Endothelial cell of umbilical vein (primary cell): ENCODE results near the gene TYR. TPM values are rescaled to one million over a fixed set of nuclear protein-coding genes. Genes with fewer than 3 reads are reported as not detected.
"Not testable (repeated sequence)": the region's sequence is repeated elsewhere in the genome, so short reads cannot be mapped to it uniquely, and the experiment has no call there.

Source experiments
- BruUV-seq: library from RNA; stranded (reverse); fragments of 400-500 nt; replicated peaks from 2 replicates; lab custom pipeline; 2021; lab: Mats Ljungman, UMichigan
- CTCF ChIA-PET: fragments of 300-600, 350-600 bp; sonication (Branson Sonifier 250); formaldehyde crosslinking; loops from one replicate; lab custom pipeline; 2021; ENCODE audit warnings: antibody characterized with exemption, inconsistent platforms; lab: Charles Lee
- POLR2A ChIA-PET: fragments of 300-600, 350-600 bp; sonication (Branson Sonifier 250); formaldehyde crosslinking; loops from one replicate; lab custom pipeline; 2021; ENCODE audit warnings: antibody characterized with exemption, inconsistent platforms; lab: Charles Lee
- DNase-seq: peaks from one replicate; pipeline ENCODE4 v3.0.0-alpha.2; 2011; ENCODE audit warnings: low read depth, low spot score
- FAIRE-seq: peaks from 2 replicates; lab custom pipeline; 2011; peaks lifted over from hg19 to GRCh38; lab: Jason Lieb, UNC
- H2AFZ ChIP-seq: 2 replicates; pipeline ENCODE4 v1.6.0; 2012; ENCODE audit warnings: low read depth, low read length, control low read depth, inconsistent platforms
- H3K27ac ChIP-seq: 2 replicates; pipeline ENCODE4 v1.5.1; 2011; ENCODE audit warnings: low read depth, mild to moderate bottlenecking, control low read depth, low read length, moderate library complexity; ENCODE audit not compliant: insufficient read depth
- H3K27me3 ChIP-seq, 2 experiments: 2 replicates each; pipeline versions ENCODE4 v1.6.0 to v1.6.1; 2011; ENCODE audit warnings: low read length in 2 of 2, mixed read lengths in 1 of 2; ENCODE audit not compliant: control insufficient read depth in 2 of 2, insufficient read depth in 2 of 2
- H3K36me3 ChIP-seq, 2 experiments: 2 replicates in 1 of 2; 3 replicates in 1 of 2; pipeline ENCODE4 v1.5.1; 2011; ENCODE audit warnings: low read length in 2 of 2, mild to moderate bottlenecking in 1 of 2, moderate library complexity in 1 of 2; ENCODE audit not compliant: control insufficient read depth in 2 of 2, insufficient read depth in 2 of 2; ENCODE audit errors: extremely low read depth in 1 of 2
- H3K4me1 ChIP-seq: 3 replicates; pipeline ENCODE4 v1.5.1; 2011; ENCODE audit warnings: mild to moderate bottlenecking, low read length; ENCODE audit not compliant: control insufficient read depth, insufficient read depth; ENCODE audit errors: extremely low read depth
- H3K4me2 ChIP-seq: 2 replicates; pipeline ENCODE4 v1.6.1; 2011; ENCODE audit warnings: low read length, control low read depth, mixed read lengths; ENCODE audit not compliant: insufficient read depth
- H3K4me3 ChIP-seq, 3 experiments: fragments of 200-600 bp in 1 of 3; sonication (generic), shearing (Covaris generic) in 1 of 3; replicated peaks in 1 of 3; 2 replicates each; pipeline ENCODE4 v1.5.1; 2011 to 2016; ENCODE audit warnings: control low read depth in 3 of 3, low read length in 3 of 3, mild to moderate bottlenecking in 2 of 3, inconsistent platforms in 1 of 3, low read depth in 1 of 3, moderate library complexity in 1 of 3; ENCODE audit not compliant: insufficient read depth in 1 of 3
- H3K79me2 ChIP-seq: 2 replicates; pipeline ENCODE4 v1.6.0; 2012; ENCODE audit warnings: low read length, inconsistent platforms; ENCODE audit not compliant: control insufficient read depth, insufficient read depth
- H3K9ac ChIP-seq: replicated peaks from 2 replicates; pipeline ENCODE3; 2011; ENCODE audit warnings: low read length, control low read depth; ENCODE audit not compliant: insufficient read depth; ENCODE audit errors: extremely low read depth
- H3K9me1 ChIP-seq: replicated peaks from 3 replicates; pipeline ENCODE4 v1.6.0; 2011; ENCODE audit warnings: mild to moderate bottlenecking, low read length; ENCODE audit not compliant: control insufficient read depth, insufficient read depth; ENCODE audit errors: extremely low read depth
- H3K9me3 ChIP-seq: replicated peaks from 2 replicates; pipeline ENCODE4 v1.5.1; 2012; ENCODE audit warnings: low read length, inconsistent platforms; ENCODE audit not compliant: control insufficient read depth, insufficient read depth
- H4K20me1 ChIP-seq: replicated peaks from 2 replicates; pipeline ENCODE3; 2011; ENCODE audit warnings: mild to moderate bottlenecking, low read length; ENCODE audit not compliant: control insufficient read depth, insufficient read depth; ENCODE audit errors: extremely low read depth
- FOS ChIP-seq: IDR thresholded peaks from 2 replicates; pipeline ENCODE4 v1.6.1; 2011; ENCODE audit warnings: mild to moderate bottlenecking, low read length, moderate library complexity, borderline replicate concordance; ENCODE audit not compliant: insufficient read depth
- GATA2 ChIP-seq: IDR thresholded peaks from 2 replicates; pipeline ENCODE4 v1.7.0; 2011; ENCODE audit warnings: low read depth, mild to moderate bottlenecking, moderate library complexity, mixed read lengths, low read length; ENCODE audit not compliant: insufficient read length, insufficient read depth
- JUN ChIP-seq: IDR thresholded peaks from 2 replicates; pipeline ENCODE4 v1.6.1; 2011; ENCODE audit warnings: borderline replicate concordance, low read depth; ENCODE audit not compliant: insufficient read length, insufficient read depth
- POLR2A ChIP-seq: IDR thresholded peaks from 2 replicates; pipeline ENCODE4 v1.6.1; 2012; ENCODE audit warnings: low read depth, mild to moderate bottlenecking, control low read depth, low read length
- dilution Hi-C: fragments of 300-500 bp; cut with MboI; formaldehyde crosslinking; loops from one replicate; pipeline ENCODE4 v1.15.0; 2019; ENCODE audit warnings: low sequenced_read_pairs; ENCODE audit not compliant: extremely low pct_ligation_motif_present
- intact Hi-C: fragments of 100-400 bp; cut with micrococcal nuclease; formaldehyde crosslinking; loops from one replicate; pipeline ENCODE4 v1.10.0; 2022
- polyA plus RNA-seq, 4 experiments: library from polyadenylated mRNA; depleted of rRNA in 3 of 4; stranded (reverse) in 3 of 4; unstranded in 1 of 4; fragments of >200 nt; gene quantifications; 2 replicates each; pipeline versions ENCODE4 v1.2.1 to v1.2.3, GENCODE V29; 2011 to 2012; ENCODE audit warnings: missing spikeins in 1 of 4
- total RNA-seq: library from RNA; stranded (reverse); gene quantifications from 2 replicates; pipeline ENCODE4 v1.2.3, GENCODE V29; 2021

Gene TYR
- total and polyA plus RNA-seq, 2 donors (not counting 3 experiments of a cell fraction or from before 2014, with no cell fraction given): not detected

DNA sequence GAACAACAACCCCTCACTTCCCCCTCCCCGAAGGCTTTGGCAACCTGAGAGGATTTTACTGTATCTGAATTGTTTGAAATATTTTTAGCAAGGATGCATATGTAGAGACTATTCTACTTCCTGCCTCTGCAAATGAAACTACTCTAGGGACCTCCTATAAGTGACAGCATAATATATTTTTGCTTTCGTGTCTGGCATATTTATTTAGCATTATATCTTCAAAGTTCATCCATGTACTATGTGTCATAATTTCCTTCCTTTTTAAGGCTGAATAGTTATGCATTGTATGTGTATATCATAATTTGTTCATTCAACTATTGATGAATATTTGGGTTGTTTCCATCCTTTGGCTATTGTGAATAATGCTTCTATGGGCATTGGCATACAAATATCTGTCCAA, 160.4 kb downstream of the TYR start:
- CTCF ChIA-PET: interaction anchor here (1.5 to 2.1 kb wide), 2 partner anchors 42 to 277 kb away, joined by 6 to 7 read pairs; no protein-coding TSS in a partner anchor
- H3K79me2 ChIP-seq, FAIRE-seq, dilution Hi-C loops, BruUV-seq, H3K36me3 ChIP-seq, H3K27me3 ChIP-seq, H3K9me1 ChIP-seq, H3K9me3 ChIP-seq, H4K20me1 ChIP-seq, H2AFZ ChIP-seq: not testable (repeated sequence)
- intact Hi-C loops: loop anchor here (1.0 kb wide), 3 partner anchors 43 to 269 kb away; partner anchors contain the start of gene NOX4
- POLR2A ChIA-PET: interaction anchor here (1.2 kb wide), 1 partner anchor 42 kb away, joined by 6 read pairs; no protein-coding TSS in a partner anchor
- Histone ChIP-seq H3K4me1 (peaks cover 40% of the 10 kb centered on the region), H3K27ac (peak overlapping the region; percentile 95), H3K9ac (peak overlapping the region; percentile 31), H3K4me2 (peak overlapping the region; percentile 55), H3K4me3 (peak overlapping the region in 1 of 3 experiments; percentile 5)
- TF ChIP-seq POLR2A (peak; percentile 49), GATA2 (peak; percentile 62), JUN (peak; percentile 83), FOS (peak; percentile 46)
- DNase-seq: peak; percentile 71

- H3K27ac ChIP-seq, DNase-seq, POLR2A ChIA-PET, H3K9me3 ChIP-seq, H3K27me3 ChIP-seq, dilution Hi-C loops, H3K9me1 ChIP-seq, H4K20me1 ChIP-seq, H2AFZ ChIP-seq, H3K79me2 ChIP-seq, H3K4me2 ChIP-seq, H3K4me3 ChIP-seq, H3K36me3 ChIP-seq, CTCF ChIA-PET, FAIRE-seq, intact Hi-C loops, H3K9ac ChIP-seq, BruUV-seq: not testable (repeated sequence)
- peaks cover 35% of the 10 kb centered on the region for H3K4me1 ChIP-seq
These were observed 162.8 kb downstream of the TYR start for GRCh38 chr11:89340450-89340849.

DNA sequence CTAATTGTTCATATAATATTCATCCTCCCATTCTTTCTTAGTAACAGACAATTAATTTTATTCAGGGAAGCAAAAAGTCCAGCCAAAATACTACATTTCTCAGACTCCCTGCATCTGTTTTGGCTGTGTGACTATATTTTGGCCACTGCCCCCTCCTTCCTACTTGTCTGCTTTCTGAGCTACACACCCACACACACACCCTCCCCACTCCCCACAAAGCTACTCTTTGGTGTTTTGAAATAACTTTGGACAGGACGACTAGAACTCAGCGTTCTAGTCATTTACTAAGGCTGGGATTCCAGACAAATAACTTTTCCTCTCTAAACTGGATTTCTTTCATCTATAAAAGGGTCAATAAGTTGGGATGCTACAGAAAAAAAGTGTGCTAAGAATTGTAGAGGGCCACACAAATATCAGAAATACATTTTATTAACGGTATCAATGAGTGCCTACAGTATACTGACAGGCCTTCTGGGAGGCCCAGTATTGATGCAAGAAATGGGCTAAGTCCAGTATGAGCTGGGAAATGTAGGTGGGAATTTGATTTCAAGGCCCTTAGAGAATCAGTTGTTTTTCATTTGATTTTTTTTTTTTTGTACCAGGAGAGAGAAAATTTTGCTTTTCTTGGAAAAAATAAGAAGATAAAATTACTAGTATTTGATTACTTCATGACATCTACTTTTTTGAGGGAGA, 165.4 kb downstream of the TYR start:
- peaks cover 19% of the 10 kb centered on the region for H3K4me1 ChIP-seq
- POLR2A ChIA-PET, H3K79me2 ChIP-seq, H3K27me3 ChIP-seq, H3K36me3 ChIP-seq, H3K9me1 ChIP-seq, H3K27ac ChIP-seq, H4K20me1 ChIP-seq, H3K4me3 ChIP-seq, dilution Hi-C loops, H3K9me3 ChIP-seq, FAIRE-seq, intact Hi-C loops, BruUV-seq, DNase-seq, H2AFZ ChIP-seq, CTCF ChIA-PET, H3K9ac ChIP-seq, H3K4me2 ChIP-seq: not testable (repeated sequence)
